ENCODE data around the gene TMEM163. TPM values are rescaled to one million over a fixed set of nuclear protein-coding genes. Genes with fewer than 3 reads are reported as not detected.
"Not testable (repeated sequence)": the region's sequence is repeated elsewhere in the genome, so short reads cannot be mapped to it uniquely, and the experiment has no call there.

Gene TMEM163
- total and polyA plus RNA-seq, 8 donors = 14.8 to 30.5 (median 20.5) TPM

DNA sequence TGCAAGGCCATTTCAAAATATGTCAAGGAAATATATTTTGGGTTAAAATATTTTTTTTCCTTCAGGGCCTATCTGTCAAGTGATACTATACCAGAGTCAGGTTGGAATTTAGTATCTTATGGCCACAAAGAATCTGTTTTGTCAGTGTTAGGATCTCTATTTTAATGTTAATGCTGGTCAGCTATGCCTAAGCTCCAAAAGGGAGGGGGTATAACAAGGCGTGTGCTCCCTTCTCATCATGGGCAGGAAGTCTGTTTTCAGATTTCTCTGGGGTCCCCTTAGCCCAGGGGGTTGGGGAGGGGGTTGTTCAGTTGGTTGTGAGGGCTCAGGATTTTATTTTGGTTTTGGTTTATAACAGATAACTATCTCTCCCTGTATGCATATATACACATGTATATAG lies 126.4 kb downstream of the TMEM163 start:
- ATAC-seq = no peak
- Histone ChIP-seq H3K27me3 (no peaks in the 10 kb centered on the region), H3K4me1 (no peaks in the 10 kb centered on the region), H3K36me3 (no peaks in the 10 kb centered on the region), H3K27ac (no peak overlapping the region), H3K4me3 (no peak overlapping the region), H3K9me3 (peaks cover 0 to 3% (median 0%) of the 10 kb centered on the region in 4 donors)
- TF ChIP-seq, protein P1, sequence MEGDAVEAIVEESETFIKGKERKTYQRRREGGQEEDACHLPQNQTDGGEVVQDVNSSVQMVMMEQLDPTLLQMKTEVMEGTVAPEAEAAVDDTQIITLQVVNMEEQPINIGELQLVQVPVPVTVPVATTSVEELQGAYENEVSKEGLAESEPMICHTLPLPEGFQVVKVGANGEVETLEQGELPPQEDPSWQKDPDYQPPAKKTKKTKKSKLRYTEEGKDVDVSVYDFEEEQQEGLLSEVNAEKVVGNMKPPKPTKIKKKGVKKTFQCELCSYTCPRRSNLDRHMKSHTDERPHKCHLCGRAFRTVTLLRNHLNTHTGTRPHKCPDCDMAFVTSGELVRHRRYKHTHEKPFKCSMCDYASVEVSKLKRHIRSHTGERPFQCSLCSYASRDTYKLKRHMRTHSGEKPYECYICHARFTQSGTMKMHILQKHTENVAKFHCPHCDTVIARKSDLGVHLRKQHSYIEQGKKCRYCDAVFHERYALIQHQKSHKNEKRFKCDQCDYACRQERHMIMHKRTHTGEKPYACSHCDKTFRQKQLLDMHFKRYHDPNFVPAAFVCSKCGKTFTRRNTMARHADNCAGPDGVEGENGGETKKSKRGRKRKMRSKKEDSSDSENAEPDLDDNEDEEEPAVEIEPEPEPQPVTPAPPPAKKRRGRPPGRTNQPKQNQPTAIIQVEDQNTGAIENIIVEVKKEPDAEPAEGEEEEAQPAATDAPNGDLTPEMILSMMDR (IDR thresholded peaks at IDR 0.05) = no peak
- WGBS, 2 donors = 91 to 96% methylated on average over 1 of the region's 1 CpG
- intact Hi-C loops (cut with DNase I) = no loop called here
- no peak for FAIRE-seq
- DNase-seq = no peak

DNA sequence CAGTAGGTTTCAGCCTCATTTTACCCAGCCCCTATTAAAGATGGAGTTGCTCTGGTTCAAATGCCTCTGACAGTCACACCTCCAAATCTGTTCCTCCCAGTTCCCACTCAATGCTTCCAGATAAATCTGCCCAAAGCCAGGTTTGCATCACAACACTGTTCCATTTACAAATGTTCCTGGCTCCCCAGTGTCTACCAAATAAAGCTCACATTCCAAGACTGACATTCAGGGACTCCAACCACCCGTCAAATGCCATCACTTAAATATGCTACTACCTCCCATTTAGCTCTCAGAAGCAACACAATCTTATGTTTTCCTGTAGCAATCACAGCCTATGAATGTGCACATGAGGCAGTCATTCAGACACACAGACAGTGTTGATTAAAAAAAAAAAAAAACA lies 127.3 kb downstream of the TMEM163 start:
- Histone ChIP-seq H3K4me1 (no peaks in the 10 kb centered on the region), H3K4me3 (no peak overlapping the region), H3K36me3 (no peaks in the 10 kb centered on the region), H3K27ac (no peak overlapping the region), H3K9me3 (peaks cover 0 to 3% (median 0%) of the 10 kb centered on the region in 4 donors), H3K27me3 (no peaks in the 10 kb centered on the region)
- FAIRE-seq = no peak
- TF ChIP-seq, protein P1 (IDR thresholded peaks at IDR 0.05) = no peak
- intact Hi-C loops (cut with DNase I) = no loop called here
- DNase-seq = no peak
- 95 to 100% methylated on average over 1 of the region's 1 CpG for WGBS, 2 donors
- no peak for ATAC-seq

DNA sequence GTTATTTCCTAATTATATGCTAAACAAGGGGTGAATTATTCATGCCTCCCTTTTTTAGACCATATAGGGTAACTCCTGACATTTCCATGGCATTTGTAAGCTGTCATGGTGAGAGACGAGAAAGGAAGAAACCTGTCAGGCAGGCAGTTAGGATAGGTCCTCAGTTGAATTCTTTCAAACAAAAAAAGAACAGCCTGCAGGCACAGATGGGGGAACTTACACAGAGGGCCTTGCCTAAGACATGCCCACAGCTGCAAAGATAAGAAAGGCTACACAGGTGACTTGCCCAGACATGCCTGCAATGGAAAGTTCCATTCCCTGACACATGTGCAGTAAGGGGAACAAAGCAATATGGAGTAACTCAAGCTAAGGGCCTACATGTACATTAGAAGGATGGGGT lies 128.1 kb downstream of the TMEM163 start:
- H3K27me3 ChIP-seq = no peaks in the 10 kb centered on the region
- ATAC-seq = no peak
- H3K4me3 ChIP-seq = no peak overlapping the region
- no peak for DNase-seq
- WGBS, 2 donors = 82 to 91% methylated on average over 1 of the region's 1 CpG
- TF ChIP-seq, protein P1 (IDR thresholded peaks at IDR 0.05) = no peak
- H3K36me3 ChIP-seq = no peaks in the 10 kb centered on the region
- H3K27ac ChIP-seq = no peak overlapping the region
- FAIRE-seq = no peak
- intact Hi-C loops (cut with DNase I) = no loop called here
- H3K4me1 ChIP-seq = no peaks in the 10 kb centered on the region
- peaks cover 0 to 3% (median 0%) of the 10 kb centered on the region in 4 donors for H3K9me3 ChIP-seq

DNA sequence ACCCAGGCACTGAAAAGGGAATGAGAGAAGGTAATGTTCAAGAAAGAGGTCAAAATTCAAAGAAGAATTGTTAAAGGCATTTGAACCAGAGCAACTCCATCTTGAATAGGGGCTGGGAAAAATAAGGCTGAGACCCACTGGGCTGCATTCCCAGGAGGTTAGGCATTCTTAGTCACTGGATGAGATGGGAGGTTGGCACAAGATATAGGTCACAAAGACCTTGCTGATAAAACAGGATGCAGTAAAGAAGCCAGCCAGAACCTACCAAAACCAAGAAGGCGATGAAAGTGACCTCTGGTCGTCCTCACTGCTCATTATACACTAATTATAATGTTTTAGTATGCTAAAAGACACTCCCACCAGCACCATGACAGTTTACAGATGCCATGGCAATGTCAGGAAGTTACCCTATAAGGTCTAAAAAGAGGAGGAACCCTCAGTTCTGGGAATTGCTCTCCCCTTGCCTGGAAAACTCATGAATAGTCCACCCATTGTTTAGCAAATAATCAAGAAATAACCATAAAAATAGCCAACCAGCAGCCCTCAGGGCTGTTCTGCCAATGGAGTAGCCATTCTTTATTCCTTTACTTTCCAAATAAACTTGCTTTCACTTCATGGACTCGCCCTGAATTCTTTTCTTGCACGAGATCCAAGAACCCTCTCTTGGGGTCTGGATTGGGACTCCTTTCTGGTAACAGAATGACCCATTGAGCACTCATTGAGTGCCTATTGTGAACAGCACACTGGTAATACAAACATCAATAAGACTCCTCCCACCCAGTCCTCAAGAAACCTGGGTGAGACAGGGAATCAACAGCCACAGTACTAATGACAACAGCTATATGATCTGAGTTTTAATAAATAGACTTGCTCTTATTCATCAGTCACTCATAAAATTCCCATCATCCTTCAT lies 129.4 kb downstream of the TMEM163 start:
- intact Hi-C loops (cut with DNase I); H3K4me3 ChIP-seq; FAIRE-seq; H3K27me3 ChIP-seq; DNase-seq; H3K4me1 ChIP-seq; H3K36me3 ChIP-seq; ATAC-seq; H3K27ac ChIP-seq; H3K9me3 ChIP-seq: not testable (repeated sequence)
- WGBS, 2 donors = 87 to 89% methylated on average over 4 of the region's 4 CpGs

DNA sequence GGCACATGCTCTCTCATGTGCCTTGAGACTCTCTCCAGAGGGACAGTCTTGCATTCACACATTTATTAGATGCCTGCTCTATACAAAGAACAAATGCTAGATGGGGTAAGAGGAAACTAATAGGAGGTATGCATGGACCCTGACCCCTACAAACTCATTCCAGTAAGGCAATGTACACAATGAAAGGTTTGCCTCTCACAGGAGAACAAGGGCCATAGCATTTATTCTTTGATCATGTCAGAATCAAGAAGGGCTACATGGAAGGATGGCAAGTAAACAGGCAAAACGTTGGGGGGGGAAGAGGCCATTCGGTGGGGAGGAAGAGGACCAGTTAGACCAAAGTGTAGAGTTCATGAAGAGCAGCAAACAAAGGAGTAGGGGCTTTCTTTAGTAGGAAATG lies 130.2 kb downstream of the TMEM163 start:
- intact Hi-C loops (cut with DNase I) = no loop called here
- Histone ChIP-seq H3K27me3 (no peaks in the 10 kb centered on the region), H3K4me3 (no peak overlapping the region), H3K4me1 (peaks cover 0 to 13% (median 11%) of the 10 kb centered on the region in 3 donors), H3K36me3 (no peaks in the 10 kb centered on the region), H3K27ac (no peak overlapping the region), H3K9me3 (peaks cover 0 to 3% (median 0%) of the 10 kb centered on the region in 4 donors)
- TF ChIP-seq, protein P1 (IDR thresholded peaks at IDR 0.05) = no peak
- 76 to 84% methylated on average over 2 of the region's 2 CpGs for WGBS, 2 donors
- FAIRE-seq (no peak), DNase-seq (no peak), ATAC-seq (no peak)
